AG10803 (cell line): ENCODE data around the gene NDUFA12.

ENCODE experiments used
- DNase-seq: peaks from one replicate; pipeline ENCODE4 v3.0.0; 2010; ENCODE audit warnings: low read depth
- H3K4me3 ChIP-seq: 2 replicates; pipeline ENCODE4 v1.5.1; 2011; ENCODE audit warnings: mild to moderate bottlenecking, low read length, control low read depth
- TF ChIP-seq, protein P1 (sequence below): conservative IDR thresholded peaks from 2 replicates; pipeline ENCODE4 v1.5.1; 2011; ENCODE audit warnings: mild to moderate bottlenecking, low read length, control low read depth, inconsistent platforms

Gene NDUFA12

DNA sequence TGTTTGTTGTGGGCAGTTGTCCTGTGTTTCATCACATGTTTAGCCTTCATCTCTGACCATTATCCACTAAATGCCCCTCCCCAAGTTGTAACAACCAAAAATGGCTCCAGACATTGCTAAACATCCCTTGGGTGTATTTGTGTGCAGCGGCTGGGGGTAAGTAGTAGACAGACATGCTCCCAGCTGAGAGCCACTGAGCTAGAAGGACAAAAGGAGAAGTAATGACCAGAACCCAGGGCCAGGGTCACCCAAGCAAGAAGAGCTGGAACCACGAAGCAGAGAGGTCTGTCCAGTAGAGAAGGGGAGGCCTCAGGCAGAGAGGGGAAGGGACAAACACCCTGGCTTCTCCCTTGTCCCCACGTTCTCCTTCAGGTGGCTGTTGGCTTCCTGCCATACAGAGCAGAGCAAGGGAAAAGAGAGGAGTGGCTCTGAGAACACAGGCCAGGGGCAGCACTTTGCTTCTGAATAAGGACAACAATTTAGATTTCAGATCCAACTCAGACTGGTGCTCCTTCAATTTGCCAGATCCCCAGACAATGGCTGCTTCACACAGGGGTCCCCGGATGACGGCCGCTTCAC lies 55.2 kb downstream of the NDUFA12 start:
- no peak overlapping the region for H3K4me3 ChIP-seq
- TF ChIP-seq, protein P1, sequence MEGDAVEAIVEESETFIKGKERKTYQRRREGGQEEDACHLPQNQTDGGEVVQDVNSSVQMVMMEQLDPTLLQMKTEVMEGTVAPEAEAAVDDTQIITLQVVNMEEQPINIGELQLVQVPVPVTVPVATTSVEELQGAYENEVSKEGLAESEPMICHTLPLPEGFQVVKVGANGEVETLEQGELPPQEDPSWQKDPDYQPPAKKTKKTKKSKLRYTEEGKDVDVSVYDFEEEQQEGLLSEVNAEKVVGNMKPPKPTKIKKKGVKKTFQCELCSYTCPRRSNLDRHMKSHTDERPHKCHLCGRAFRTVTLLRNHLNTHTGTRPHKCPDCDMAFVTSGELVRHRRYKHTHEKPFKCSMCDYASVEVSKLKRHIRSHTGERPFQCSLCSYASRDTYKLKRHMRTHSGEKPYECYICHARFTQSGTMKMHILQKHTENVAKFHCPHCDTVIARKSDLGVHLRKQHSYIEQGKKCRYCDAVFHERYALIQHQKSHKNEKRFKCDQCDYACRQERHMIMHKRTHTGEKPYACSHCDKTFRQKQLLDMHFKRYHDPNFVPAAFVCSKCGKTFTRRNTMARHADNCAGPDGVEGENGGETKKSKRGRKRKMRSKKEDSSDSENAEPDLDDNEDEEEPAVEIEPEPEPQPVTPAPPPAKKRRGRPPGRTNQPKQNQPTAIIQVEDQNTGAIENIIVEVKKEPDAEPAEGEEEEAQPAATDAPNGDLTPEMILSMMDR, result no peak
- no peak for DNase-seq

DNA sequence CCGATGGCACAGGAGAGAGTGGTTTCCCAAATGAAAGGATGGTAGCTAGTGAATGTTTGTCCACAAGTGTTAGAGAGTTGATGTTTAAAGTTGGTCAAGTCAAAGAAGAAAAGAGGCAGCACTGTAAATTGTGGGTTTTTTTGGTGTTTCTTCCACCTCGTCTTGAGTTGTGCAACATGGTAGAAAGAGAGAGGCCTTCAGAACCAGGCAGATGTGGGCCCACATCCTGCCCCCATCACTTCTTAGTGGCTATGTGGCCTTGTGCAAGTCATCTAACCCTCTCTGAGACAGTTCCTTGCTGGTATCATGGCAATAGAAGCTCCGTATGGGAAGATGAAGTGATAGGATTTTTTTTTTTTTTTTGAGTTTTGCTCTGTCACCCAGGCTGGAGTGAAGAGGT lies 60.8 kb downstream of the NDUFA12 start:
- TF ChIP-seq, protein P1, result no peak
- DNase-seq, result no peak
- no peak overlapping the region for H3K4me3 ChIP-seq

DNA sequence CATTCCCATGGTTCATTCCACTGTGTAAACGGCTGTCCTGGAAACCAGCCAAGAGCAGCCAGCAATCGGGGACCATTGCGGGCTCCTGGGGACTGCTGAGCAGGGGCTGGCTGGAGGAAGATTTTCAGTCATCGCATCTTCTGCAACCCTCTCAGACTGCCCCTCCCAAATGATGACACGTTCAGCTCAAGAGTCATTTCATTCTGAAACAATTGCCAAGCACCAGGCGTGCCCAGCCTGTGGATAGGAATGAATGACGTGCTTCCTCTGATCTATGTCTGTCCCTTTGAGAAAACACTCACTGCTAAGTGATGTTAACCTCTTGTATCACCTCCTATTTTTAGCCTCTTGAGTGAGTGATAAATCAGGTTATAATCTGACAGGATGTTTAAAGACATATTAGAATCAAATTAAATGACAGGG lies 62.0 kb downstream of the NDUFA12 start:
- TF ChIP-seq, protein P1, result no peak
- H3K4me3 ChIP-seq, result no peak overlapping the region
- DNase-seq, result peak; percentile 80

DNA sequence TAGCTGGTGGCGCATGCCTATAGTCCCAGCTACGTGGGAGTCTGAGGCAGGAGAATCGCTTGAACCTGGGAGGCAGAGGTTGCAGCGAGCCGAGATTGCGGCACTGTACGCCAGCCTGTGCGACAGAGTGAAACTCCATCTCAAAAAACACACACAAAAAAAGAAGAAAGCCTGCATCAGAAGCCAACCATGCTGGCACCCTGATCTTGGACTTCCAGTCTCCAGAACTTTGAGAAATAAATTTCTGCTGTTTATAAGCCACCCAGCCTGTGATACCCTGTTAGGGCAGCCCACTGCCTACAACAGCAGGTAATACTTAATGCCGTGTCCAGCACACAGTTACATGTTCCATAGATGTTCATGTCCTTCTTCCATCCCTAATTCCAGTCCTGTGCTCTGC lies 62.7 kb downstream of the NDUFA12 start:
- TF ChIP-seq, protein P1, result no peak
- no peak for DNase-seq
- no peak overlapping the region for H3K4me3 ChIP-seq

DNA sequence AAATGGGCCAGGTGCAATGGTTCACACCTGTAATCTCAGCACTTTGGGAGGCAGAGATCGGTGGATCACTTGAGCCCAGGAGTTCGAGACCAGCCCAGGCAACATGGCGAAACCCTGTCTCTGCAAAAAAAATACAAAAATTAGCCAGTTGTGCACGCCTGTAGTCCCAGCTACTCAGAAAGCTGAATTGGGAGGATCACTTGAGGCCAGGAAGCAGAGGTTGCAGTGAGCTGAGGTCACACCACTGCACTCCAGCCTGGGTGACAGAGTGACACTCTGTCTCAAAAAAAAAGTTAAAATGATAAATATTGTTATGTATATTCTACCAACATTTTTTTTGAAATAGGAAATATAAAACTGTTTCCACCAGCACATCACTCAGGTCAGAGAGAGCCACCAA lies 64.9 kb downstream of the NDUFA12 start:
- H3K4me3 ChIP-seq, result no peak overlapping the region
- TF ChIP-seq, protein P1, result no peak
- no peak for DNase-seq

DNA sequence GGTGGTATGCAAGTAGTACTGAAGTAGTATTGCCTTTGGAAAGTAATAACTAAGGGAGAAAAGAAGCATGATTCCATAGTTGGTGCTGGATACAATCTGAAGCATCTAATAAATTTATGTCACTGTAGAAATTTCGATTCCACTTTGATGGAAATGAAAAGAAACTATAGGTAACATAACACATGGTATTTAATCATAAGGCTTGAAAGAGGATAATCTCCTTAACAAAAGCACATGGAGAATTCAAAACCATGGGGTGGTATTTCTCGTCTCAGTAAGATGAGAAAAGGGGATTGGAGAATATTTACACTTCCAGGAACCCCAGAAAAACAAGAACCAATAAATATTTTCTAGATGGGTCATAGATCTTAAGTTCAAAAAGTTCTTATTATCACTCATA lies 72.7 kb downstream of the NDUFA12 start:
- no peak overlapping the region for H3K4me3 ChIP-seq
- DNase-seq, result no peak

DNA sequence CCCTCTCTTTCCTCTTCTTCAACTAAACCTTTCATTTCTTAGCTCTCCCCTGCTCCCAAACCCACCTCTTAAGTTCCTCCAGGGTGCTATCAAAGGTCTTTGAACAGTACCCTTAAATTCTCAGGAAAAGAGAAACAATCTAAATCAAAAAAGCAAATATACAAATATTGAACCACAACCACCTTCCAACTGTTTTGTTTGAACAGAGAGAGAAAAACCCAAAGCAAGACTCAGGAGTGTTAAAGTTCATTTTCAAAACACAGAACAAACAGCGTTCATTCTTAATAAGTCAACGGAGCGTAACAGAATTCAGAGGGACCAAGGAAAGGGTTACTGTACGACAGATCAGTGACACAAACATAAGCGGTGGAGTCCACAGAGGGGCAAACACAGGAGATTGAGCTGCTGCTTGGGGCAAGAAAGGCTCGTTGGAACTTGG lies 73.3 kb downstream of the NDUFA12 start:
- TF ChIP-seq, protein P1, result no peak
- DNase-seq, result no peak
- no peak overlapping the region for H3K4me3 ChIP-seq

More for the DNA sequence above, 72.7 kb downstream of the NDUFA12 start:
- TF ChIP-seq, protein P1, result no peak
